Activated naive CD4-positive, alpha-beta T cell treated with anti-CD3 and anti-CD28 coated beads, Interleukin-2, amount 10 ng/mL, durations not matched to agents 7 days and 5 days (primary cell): ENCODE data around the gene CCDC122.

Experiments used
- CTCF ChIA-PET: fragments of 350-600 bp; sonication (Branson Sonifier 250); formaldehyde crosslinking; loops from one replicate; lab custom pipeline; 2021; ENCODE audit warnings: antibody characterized with exemption; lab: Charles Lee
- DNase-seq: peaks from one replicate; pipeline ENCODE4 v3.0.0-alpha.2; 2020
- H3K27ac Mint-ChIP-seq: one replicate; pipeline ENCODE4 v1.8.0; 2021; ENCODE audit warnings: mild to moderate bottlenecking, moderate library complexity, mixed read lengths
- H3K27me3 Mint-ChIP-seq: one replicate; pipeline ENCODE4 v1.8.0; 2021; ENCODE audit warnings: mild to moderate bottlenecking, mixed read lengths
- H3K36me3 Mint-ChIP-seq: one replicate; pipeline ENCODE4 v1.8.0; 2021; ENCODE audit warnings: mixed read lengths
- H3K4me1 Mint-ChIP-seq: one replicate; pipeline ENCODE4 v1.8.0; 2021; ENCODE audit warnings: mixed read lengths
- H3K4me3 Mint-ChIP-seq: one replicate; pipeline ENCODE4 v1.8.0; 2021; ENCODE audit warnings: mild to moderate bottlenecking, moderate library complexity, mixed read lengths
- H3K9me3 Mint-ChIP-seq: one replicate; pipeline ENCODE4 v1.8.0; 2021; ENCODE audit warnings: mixed read lengths

Gene CCDC122

DNA sequence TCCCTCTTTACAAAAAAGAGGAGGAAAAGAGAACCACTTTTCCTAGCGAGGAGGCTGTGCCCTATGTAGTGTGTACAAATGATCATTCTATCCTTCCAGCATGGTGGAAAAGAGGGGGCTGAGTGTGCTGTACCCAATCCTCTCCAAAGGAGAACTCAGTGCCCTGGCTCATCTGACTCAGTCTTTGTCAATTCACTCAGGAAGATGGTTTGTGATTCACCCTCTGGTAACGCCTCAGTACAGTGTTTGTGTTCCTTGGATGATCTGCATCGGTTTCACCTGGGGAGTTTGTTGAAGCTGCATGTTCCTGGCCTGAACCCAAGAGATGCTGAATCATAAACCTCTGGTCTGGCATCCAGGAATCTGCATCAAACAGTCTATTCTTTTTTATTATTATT is 74.5 kb downstream of the CCDC122 start:
- H3K4me1 Mint-ChIP-seq: no peaks in the 10 kb centered on the region
- H3K36me3 Mint-ChIP-seq: no peaks in the 10 kb centered on the region
- no peak overlapping the region for H3K27ac Mint-ChIP-seq
- no peaks in the 10 kb centered on the region for H3K9me3 Mint-ChIP-seq
- DNase-seq: no peak
- H3K27me3 Mint-ChIP-seq: peaks cover 5% of the 10 kb centered on the region
- CTCF ChIA-PET: interaction anchor here (0.7 to 2.6 kb wide), 13 partner anchors 11 to 1210 kb away, joined by 3 to 15 read pairs (median 5); no protein-coding TSS in a partner anchor
- H3K4me3 Mint-ChIP-seq: no peak overlapping the region

DNA sequence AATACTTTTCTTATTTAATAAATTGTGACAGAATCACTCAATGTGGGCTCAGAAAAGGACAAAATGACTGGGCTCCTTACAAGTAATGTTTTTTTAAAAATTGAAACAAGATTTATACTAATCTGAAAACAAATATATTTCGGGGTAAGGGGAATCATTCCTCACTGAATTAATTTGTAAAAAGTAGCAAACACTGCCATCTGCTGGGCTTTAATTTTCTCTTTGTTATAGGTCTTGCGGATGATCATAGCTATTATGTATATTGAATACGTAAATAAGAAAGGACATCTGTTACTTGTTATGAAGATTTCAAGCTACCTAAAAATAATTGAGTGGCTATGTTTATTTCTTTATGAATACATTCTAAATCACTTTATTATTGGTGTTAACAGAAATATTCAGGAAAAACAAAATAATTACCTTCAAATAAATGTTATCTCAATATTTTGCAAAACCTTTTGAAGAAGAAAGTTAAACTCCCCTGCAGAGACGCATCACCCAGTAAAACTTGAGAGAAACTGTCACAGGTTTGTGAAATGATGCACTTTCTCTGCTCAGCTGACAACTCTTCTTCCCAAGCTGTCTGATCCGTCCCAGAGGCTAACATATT is 75.0 kb downstream of the CCDC122 start:
- Mint-ChIP-seq H3K36me3 (no peaks in the 10 kb centered on the region), H3K27me3 (peaks cover 5% of the 10 kb centered on the region)
- CTCF ChIA-PET: interaction anchor here (0.7 to 2.6 kb wide), 15 partner anchors 10 to 1210 kb away, joined by 3 to 15 read pairs (median 5); no protein-coding TSS in a partner anchor

DNA sequence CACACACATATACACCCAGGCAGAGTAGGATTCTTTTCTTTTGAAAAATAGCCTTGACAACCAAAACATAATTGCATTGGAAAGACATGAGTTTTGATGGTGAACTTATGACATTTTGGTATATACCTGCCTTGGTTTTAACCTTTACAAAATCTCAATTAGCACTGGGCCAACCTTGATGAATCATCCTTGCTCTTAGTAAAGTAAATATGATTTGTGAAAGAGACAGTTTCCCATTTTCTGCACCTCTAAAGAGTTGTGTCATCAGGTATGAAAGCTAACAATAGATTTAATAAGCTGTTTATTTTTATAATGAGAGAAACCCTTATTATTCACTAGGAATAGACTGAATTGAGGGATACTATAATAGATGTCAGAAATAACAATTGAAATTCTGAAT is 77.0 kb downstream of the CCDC122 start:
- no peak overlapping the region for H3K27ac Mint-ChIP-seq
- no peaks in the 10 kb centered on the region for H3K9me3 Mint-ChIP-seq
- H3K36me3 Mint-ChIP-seq: no peaks in the 10 kb centered on the region
- peaks cover under 1% of the 10 kb centered on the region for H3K4me1 Mint-ChIP-seq
- CTCF ChIA-PET: interaction anchor here (2.4 kb wide), 1 partner anchor 719 kb away, joined by 15 read pairs; no protein-coding TSS in a partner anchor
- peaks cover 5% of the 10 kb centered on the region for H3K27me3 Mint-ChIP-seq
- DNase-seq: no peak
- no peak overlapping the region for H3K4me3 Mint-ChIP-seq

More for the DNA sequence above, 75.0 kb downstream of the CCDC122 start:
- H3K4me1 Mint-ChIP-seq: no peaks in the 10 kb centered on the region
- DNase-seq: no peak
- H3K4me3 Mint-ChIP-seq: no peak overlapping the region
- H3K9me3 Mint-ChIP-seq: no peaks in the 10 kb centered on the region
- no peak overlapping the region for H3K27ac Mint-ChIP-seq

DNA sequence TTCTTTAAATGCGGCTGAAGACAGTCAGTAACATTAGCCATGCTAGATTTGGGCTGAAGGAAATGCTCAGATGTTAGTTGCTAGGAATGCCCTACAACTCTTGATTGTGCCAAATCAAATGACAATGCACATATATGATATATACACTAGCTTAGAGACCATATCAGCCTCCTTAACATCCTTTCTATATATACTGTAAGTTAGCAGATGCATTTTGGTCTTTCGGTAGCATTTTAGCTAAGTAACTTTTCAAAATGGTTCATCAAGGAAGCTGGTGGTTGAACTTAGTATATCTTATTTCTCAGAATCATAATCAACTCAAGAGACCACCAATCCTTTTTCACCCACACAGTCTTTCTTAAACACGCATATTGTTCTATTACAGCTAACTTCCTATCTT is 78.7 kb downstream of the CCDC122 start:
- no peaks in the 10 kb centered on the region for H3K36me3 Mint-ChIP-seq
- no peaks in the 10 kb centered on the region for H3K9me3 Mint-ChIP-seq
- H3K27ac Mint-ChIP-seq: no peak overlapping the region
- peaks cover 5% of the 10 kb centered on the region for H3K27me3 Mint-ChIP-seq
- no peak for DNase-seq
- H3K4me1 Mint-ChIP-seq: peaks cover 11% of the 10 kb centered on the region
- CTCF ChIA-PET: interaction anchor here (0.9 to 1.1 kb wide), 2 partner anchors 12 to 17 kb away, joined by 3 to 4 read pairs; no protein-coding TSS in a partner anchor
- H3K4me3 Mint-ChIP-seq: no peak overlapping the region

DNA sequence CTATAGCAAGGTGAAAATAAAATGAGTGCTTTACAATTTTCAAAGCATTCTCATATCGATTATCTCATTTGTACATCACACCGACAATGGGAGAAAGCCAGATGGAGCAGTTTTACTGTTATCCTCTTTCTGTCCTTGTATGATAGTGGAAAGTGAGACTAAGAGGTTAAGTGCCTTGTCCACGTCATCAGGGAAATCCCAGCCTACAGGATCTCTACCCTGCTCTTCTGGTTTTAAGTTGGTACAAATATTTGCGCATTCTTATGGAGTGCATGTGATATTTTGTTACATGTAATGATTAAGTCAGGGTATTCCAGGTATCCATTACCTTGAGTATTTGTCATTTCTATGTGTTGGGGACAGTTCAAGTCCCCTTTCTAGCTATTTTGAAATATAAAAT is 80.3 kb downstream of the CCDC122 start:
- no peaks in the 10 kb centered on the region for H3K36me3 Mint-ChIP-seq
- H3K9me3 Mint-ChIP-seq: no peaks in the 10 kb centered on the region
- no peak overlapping the region for H3K4me3 Mint-ChIP-seq
- H3K27ac Mint-ChIP-seq: no peak overlapping the region
- DNase-seq: no peak
- H3K4me1 Mint-ChIP-seq: peaks cover 11% of the 10 kb centered on the region
- H3K27me3 Mint-ChIP-seq: no peaks in the 10 kb centered on the region
- CTCF ChIA-PET: no interaction called here

DNA sequence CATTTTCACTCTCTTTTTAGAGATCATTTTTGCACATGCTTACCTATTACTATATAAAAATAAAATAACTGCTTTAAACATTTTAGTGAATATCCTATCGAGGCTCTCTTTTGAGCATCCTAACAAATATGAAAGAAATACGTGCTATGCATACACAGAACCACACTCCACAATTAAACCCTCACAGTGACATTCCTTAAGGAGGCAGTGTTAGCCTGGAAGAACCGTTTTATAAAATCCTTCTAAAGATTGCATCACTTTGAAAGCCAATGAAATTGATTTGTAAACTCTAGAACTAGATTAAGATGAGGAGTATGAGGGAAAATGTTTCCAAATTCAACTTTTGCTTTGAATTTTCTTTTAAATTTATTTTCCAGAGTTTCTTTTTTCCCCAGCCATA is 81.7 kb downstream of the CCDC122 start:
- Mint-ChIP-seq H3K27me3 (no peaks in the 10 kb centered on the region), H3K4me1 (peaks cover 11% of the 10 kb centered on the region), H3K27ac (no peak overlapping the region), H3K36me3 (no peaks in the 10 kb centered on the region), H3K9me3 (no peaks in the 10 kb centered on the region), H3K4me3 (no peak overlapping the region)
- CTCF ChIA-PET: no interaction called here
- no peak for DNase-seq

DNA sequence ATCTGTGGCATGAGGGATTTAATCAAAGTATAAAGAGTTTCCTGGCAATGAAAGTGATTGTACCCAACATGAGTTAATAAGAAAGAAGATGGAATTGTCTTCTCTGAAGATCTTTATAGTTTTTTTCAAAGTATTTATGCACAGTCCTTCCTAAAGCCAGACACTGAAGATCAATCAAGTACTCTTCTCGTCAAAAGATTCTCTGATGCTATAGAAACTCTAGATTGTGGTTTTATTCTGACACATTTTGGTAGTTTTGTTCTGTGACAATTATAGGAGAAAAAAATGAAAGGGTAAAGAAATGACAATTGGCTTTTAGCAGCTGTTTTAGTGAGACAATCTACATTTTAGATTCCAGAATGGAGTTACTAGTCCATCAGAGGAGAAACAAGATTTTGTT is 82.4 kb downstream of the CCDC122 start:
- no peak for DNase-seq
- Mint-ChIP-seq H3K4me1 (peaks cover 11% of the 10 kb centered on the region), H3K36me3 (no peaks in the 10 kb centered on the region), H3K9me3 (no peaks in the 10 kb centered on the region), H3K27ac (no peak overlapping the region), H3K4me3 (no peak overlapping the region), H3K27me3 (peaks cover 3% of the 10 kb centered on the region)
- CTCF ChIA-PET: no interaction called here

DNA sequence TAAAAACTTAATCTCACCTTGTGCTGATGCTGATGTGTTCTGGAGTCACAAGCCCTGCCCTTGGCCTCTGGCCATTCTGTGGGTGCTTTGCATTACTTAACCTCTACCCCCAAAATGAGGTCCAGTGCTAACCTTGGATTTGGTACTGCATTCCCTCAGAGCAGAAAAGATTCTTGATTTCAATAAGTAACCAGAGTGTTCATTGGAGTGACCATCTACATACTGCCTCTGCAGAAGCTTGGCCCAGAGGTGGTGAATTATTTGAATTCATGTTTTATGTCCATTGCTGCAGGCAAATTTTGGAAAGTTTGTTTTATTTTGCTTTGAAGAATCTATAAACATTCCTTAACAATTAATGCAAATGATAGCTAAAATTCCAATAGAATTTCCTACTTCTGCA is 85.1 kb downstream of the CCDC122 start:
- Mint-ChIP-seq H3K27ac (no peak overlapping the region), H3K36me3 (no peaks in the 10 kb centered on the region), H3K4me3 (no peak overlapping the region), H3K4me1 (peaks cover 11% of the 10 kb centered on the region), H3K9me3 (no peaks in the 10 kb centered on the region), H3K27me3 (peaks cover 7% of the 10 kb centered on the region)
- CTCF ChIA-PET: interaction anchor here (1.0 kb wide), 1 partner anchor 10 kb away, joined by 5 read pairs; no protein-coding TSS in a partner anchor
- no peak for DNase-seq

DNA sequence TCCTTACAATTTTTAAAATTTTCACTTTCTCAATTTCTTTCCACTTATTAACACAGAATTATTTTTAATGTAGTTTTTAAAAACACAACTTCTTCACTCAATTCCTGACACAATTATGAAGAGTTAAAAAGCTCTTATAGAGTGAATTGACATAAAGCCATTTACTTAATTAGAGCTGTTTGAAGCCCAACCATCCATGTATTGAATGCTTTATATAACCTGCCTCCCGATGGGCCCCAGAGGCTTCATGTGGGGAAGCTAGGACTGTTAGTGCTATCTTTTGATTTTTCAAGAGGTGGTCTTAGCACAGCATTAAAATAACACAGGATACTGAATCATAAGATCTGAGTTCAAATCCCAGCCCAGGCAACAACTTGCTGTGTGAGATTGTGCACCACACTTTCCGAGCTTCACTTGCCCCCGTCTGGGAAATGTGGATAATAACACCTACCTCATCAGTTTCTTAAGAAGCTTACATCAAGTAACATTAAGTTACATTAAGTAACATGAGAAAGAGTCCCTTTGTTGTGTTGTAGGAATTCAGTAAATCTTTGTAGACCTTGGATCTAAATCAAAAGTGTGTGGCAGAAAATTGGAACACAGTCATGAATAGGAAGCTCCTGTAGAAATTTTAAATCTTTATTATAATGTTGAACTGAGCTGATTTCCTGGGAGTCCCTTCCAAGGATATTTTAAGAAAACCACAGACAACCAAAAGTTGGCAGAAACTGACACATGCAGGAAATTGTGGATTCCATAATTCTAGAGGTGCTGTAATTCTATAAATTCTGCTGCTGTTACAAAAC is 87.3 kb downstream of the CCDC122 start:
- CTCF ChIA-PET: interaction anchor here (0.9 kb wide), 2 partner anchors 11 to 12 kb away, joined by 3 read pairs; no protein-coding TSS in a partner anchor
- no peak overlapping the region for H3K27ac Mint-ChIP-seq
- H3K9me3 Mint-ChIP-seq: no peaks in the 10 kb centered on the region
- peaks cover 15% of the 10 kb centered on the region for H3K4me1 Mint-ChIP-seq
- H3K4me3 Mint-ChIP-seq: no peak overlapping the region
- DNase-seq: no peak
- H3K36me3 Mint-ChIP-seq: no peaks in the 10 kb centered on the region
- peaks cover 18% of the 10 kb centered on the region for H3K27me3 Mint-ChIP-seq

DNA sequence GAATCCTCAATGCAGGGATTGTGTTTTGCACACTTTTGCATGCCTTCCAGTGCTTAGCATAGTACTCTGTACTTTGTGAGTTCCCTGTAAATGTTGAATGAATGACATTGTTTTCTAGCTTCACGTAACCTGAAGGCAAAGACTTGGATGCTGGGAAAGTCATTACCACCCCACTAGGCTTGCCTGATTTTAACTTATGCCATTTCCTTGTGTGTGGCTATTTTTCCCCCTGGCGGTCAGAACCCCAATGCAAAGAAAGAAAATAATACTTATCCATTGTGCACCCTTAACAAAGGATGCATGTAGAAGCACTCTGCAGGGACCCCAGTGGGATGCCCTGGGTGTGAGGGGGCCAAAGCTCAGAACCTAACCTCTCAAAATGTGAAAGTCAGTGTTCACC is 91.5 kb downstream of the CCDC122 start:
- CTCF ChIA-PET: interaction anchor here (0.9 kb wide), 1 partner anchor 672 kb away, joined by 3 read pairs; no protein-coding TSS in a partner anchor
- Mint-ChIP-seq H3K36me3 (no peaks in the 10 kb centered on the region), H3K27ac (no peak overlapping the region)

DNA sequence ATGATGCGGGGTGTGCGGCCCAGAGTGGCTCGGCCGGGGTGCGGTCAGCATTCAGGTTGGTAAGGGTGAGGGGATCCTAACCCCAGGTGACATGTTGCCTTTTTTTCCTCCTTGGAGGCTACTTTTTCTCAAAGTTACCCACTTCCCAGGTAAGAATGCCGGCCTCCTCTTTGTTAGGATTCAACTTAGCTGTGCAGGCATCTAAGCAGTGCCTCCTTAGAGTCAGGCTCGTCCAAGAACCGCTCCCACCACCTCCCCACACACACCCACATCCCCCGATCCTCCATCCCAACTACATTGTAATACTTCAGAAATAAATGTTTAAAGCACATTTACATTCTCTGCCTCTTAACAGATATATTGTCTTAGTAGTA is 92.0 kb downstream of the CCDC122 start:
- CTCF ChIA-PET: interaction anchor here (0.9 kb wide), 1 partner anchor 671 kb away, joined by 3 read pairs; no protein-coding TSS in a partner anchor
- H3K4me1 Mint-ChIP-seq: peaks cover 15% of the 10 kb centered on the region
- peaks cover 43% of the 10 kb centered on the region for H3K27me3 Mint-ChIP-seq

More for the DNA sequence above, 91.5 kb downstream of the CCDC122 start:
- Mint-ChIP-seq H3K27me3 (peaks cover 43% of the 10 kb centered on the region), H3K4me3 (peak overlapping the region; percentile 66), H3K9me3 (no peaks in the 10 kb centered on the region), H3K4me1 (peaks cover 15% of the 10 kb centered on the region)
- no peak for DNase-seq

DNA sequence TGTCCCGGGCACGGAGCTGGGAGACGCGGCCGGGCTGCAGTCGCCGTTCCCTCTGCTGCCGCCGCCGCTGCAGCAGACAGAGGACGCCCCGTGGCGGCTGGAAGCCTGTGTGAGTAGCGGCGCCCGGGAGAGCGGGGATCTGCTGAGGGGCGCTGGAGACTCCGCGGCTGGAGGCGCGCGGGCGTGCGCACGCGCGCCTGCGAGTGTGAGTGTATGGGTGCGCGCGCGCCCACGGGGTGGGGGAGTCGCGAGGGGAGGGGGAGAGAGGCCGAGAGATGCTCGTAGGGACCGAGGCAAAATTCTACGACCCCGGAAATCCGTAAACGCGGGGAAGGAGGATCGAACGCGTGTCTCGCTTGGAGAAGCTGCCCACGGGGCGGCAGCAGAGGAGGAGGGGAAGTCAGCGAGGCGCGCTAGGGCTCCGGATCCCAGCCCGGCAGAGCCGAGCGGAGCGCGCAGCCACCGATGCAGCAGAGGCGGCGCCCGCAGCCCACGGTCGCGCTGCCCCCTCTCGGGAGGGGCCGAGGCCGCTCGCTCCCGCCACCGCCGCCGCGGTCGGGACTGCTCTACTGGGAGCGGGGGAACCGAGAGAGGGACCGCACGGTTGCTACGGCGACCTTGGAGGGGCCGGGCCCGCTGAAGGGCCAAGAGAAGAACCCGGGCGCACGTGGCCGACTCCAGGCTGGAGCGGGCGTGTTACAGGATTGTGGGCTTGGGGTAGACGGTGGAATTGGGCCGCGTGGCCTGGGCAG is 92.6 kb downstream of the CCDC122 start, which contains the start of gene ENOX1:
Gene ENOX1 (minus strand): TSS at position 207 of the 752 bp plus-strand sequence.
- Mint-ChIP-seq H3K9me3 (no peaks in the 10 kb centered on the region), H3K27me3 (peaks cover 38% of the 10 kb centered on the region), H3K4me1 (peaks cover 15% of the 10 kb centered on the region), H3K4me3 (peak within 1 kb of the TSS; percentile 83), H3K27ac (no peak within 1 kb of the TSS), H3K36me3 (no peaks in the 10 kb centered on the region)
- peak; percentile 58 for DNase-seq
- CTCF ChIA-PET: interaction anchor here (1.2 kb wide), 1 partner anchor 702 kb away, joined by 3 read pairs; no protein-coding TSS in a partner anchor

More for the DNA sequence above, 92.0 kb downstream of the CCDC122 start:
- Mint-ChIP-seq H3K36me3 (no peaks in the 10 kb centered on the region), H3K4me3 (peak overlapping the region; percentile 66), H3K9me3 (no peaks in the 10 kb centered on the region), H3K27ac (no peak overlapping the region)
- no peak for DNase-seq

DNA sequence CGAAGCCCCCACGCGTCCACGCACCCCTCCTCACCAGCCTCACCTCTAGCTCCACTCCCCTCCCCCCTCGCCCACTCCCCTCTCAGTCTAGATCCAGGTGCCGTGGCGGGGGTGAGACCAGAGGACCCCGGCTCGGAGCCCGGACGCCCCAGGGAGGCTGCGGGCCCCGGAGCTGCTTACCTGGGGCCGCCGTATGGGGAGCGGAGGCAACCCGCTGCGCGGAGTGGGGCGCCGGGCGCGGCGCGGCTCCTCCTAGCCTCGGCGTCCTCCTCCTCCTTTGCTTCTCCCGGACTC is 93.1 kb downstream of the CCDC122 start:
- no peak for DNase-seq
- Mint-ChIP-seq H3K27me3 (peaks cover 38% of the 10 kb centered on the region), H3K4me3 (peak overlapping the region; percentile 83), H3K4me1 (peaks cover 15% of the 10 kb centered on the region), H3K36me3 (no peaks in the 10 kb centered on the region), H3K9me3 (no peaks in the 10 kb centered on the region), H3K27ac (no peak overlapping the region)
- CTCF ChIA-PET: interaction anchor here (1.2 kb wide), 1 partner anchor 702 kb away, joined by 3 read pairs; no protein-coding TSS in a partner anchor
